Measurements from ENCODE around the gene BCAS3. TPM values are rescaled to one million over a fixed set of nuclear protein-coding genes. Genes with fewer than 3 reads are reported as not detected.

The BCAS3 gene
- total RNA-seq, 1 donor from 2014 or later, result 44.8 TPM

DNA sequence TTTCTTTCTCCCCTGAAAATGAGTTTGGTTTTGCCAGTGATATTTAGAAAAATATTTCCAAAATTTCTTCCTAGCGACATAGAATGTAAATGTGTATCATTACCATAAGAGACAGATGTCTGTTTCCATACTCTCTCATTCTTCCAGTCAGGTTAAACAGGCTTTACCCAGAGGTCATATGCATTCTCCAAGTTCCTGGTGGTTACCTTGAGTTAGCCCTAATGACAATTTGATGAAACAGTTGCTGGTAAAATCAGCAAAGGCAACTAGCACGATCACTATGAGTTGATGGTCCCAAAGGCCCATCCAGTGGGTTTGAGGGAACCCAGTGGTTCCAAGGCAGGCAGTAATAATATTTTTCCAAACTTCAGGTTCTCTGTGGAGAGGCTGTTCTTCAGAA lies 618.4 kb downstream of the BCAS3 start:
- Mint-ChIP-seq H3K36me3 (ENCODE audit: unreplicated experiment) (no peaks in the 10 kb centered on the region), H3K27me3 (ENCODE audit: unreplicated experiment) (no peaks in the 10 kb centered on the region), H3K27ac (ENCODE audit: unreplicated experiment) (no peak overlapping the region), H3K4me1 (ENCODE audit: low read depth, unreplicated experiment) (peaks cover 16% of the 10 kb centered on the region), H3K9me3 (ENCODE audit: unreplicated experiment) (no peaks in the 10 kb centered on the region), H3K4me3 (ENCODE audit: unreplicated experiment) (no peak overlapping the region)
- TF ChIP-seq CTCF (IDR thresholded peaks at IDR 0.05; ENCODE audit: partially characterized antibody, unreplicated experiment), result no peak
- DNase-seq, result no peak

GRCh38 chr17:61299517-61300513 lies 622.2 kb downstream of the BCAS3 start:
- H3K36me3 Mint-ChIP-seq (ENCODE audit: unreplicated experiment), result peaks cover 4% of the 10 kb centered on the region
- peaks cover 24% of the 10 kb centered on the region for H3K4me1 Mint-ChIP-seq (ENCODE audit: low read depth, unreplicated experiment)
- H3K27me3 Mint-ChIP-seq (ENCODE audit: unreplicated experiment), result peaks cover 12% of the 10 kb centered on the region
- H3K4me3 Mint-ChIP-seq (ENCODE audit: unreplicated experiment), result no peak overlapping the region
- no peak for DNase-seq
- no peak for TF ChIP-seq CTCF (IDR thresholded peaks at IDR 0.05; ENCODE audit: partially characterized antibody, unreplicated experiment)
- no peak overlapping the region for H3K27ac Mint-ChIP-seq (ENCODE audit: unreplicated experiment)
- H3K9me3 Mint-ChIP-seq (ENCODE audit: unreplicated experiment), result peaks cover 4% of the 10 kb centered on the region

DNA sequence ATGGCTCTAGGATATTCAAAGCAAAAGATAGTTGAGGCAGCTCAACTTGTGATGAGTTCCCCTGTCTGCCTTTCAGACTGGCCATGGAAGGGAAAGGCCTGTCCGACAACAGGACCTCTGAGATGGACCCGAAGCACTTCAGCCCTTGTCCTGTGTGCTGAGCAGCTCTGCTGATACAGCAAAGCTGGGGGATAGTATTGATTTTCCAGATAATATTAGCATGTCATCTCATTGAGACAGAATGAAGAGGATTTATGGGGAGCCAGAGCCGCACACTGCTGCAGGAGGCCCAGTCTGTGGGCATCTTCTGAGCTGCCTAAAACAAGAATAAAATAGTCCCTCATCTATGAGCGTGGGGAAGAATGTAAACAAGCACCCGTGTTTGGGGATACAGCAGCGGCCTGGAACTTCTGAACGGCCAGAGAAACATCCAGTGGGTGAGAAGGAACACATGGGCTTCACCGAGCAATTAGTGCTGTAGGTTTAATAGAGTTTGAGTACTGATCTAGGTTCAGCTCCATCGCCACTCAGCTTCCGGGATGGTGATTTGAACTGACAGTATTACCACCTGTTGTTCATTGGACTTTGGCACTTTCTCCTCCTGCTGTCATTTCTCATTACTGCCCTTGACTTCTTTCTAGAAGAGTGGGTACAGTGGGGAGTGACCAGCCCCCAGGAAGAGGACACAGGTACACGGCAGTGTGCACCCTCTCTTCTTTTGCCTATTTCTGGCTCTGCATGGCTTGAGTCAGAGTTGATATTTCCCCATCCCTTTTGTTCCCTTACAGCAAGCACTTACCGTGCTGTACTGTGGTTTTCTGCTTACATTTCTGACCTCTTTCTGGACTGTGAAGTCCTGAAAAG lies 625.5 kb downstream of the BCAS3 start:
- DNase-seq, result no peak
- Mint-ChIP-seq H3K27ac (ENCODE audit: unreplicated experiment) (no peak overlapping the region), H3K4me3 (ENCODE audit: unreplicated experiment) (no peak overlapping the region), H3K36me3 (ENCODE audit: unreplicated experiment) (peaks cover 4% of the 10 kb centered on the region), H3K27me3 (ENCODE audit: unreplicated experiment) (peaks cover 12% of the 10 kb centered on the region), H3K4me1 (ENCODE audit: low read depth, unreplicated experiment) (peaks cover 24% of the 10 kb centered on the region), H3K9me3 (ENCODE audit: unreplicated experiment) (peaks cover 4% of the 10 kb centered on the region)
- no peak for TF ChIP-seq CTCF (IDR thresholded peaks at IDR 0.05; ENCODE audit: partially characterized antibody, unreplicated experiment)

DNA sequence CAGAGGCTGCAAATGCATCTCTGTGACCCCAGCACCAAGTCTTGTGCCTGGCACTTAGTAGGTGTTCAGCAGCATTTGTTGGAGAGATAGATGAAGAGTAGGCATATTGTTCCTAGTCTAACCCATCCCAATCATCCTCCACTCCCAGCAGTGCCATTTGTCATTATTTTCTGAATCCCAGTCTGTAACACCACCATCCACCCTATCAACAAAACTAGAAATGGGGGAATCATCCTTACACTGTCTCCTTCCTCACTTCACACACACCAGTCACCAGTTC lies 626.1 kb downstream of the BCAS3 start:
- Mint-ChIP-seq H3K4me3 (ENCODE audit: unreplicated experiment) (no peak overlapping the region), H3K4me1 (ENCODE audit: low read depth, unreplicated experiment) (peaks cover 24% of the 10 kb centered on the region)
- TF ChIP-seq CTCF (IDR thresholded peaks at IDR 0.05; ENCODE audit: partially characterized antibody, unreplicated experiment), result no peak

More for the DNA sequence above, 626.1 kb downstream of the BCAS3 start:
- Mint-ChIP-seq H3K36me3 (ENCODE audit: unreplicated experiment) (peaks cover 4% of the 10 kb centered on the region), H3K27ac (ENCODE audit: unreplicated experiment) (no peak overlapping the region), H3K27me3 (ENCODE audit: unreplicated experiment) (peaks cover 12% of the 10 kb centered on the region), H3K9me3 (ENCODE audit: unreplicated experiment) (peaks cover 4% of the 10 kb centered on the region)
- no peak for DNase-seq

Measured in glutamatergic neuron (in vitro differentiated cells).